Tibial artery (tissue), 4 donors: ENCODE data around the gene HTR7.

Source experiments
- DNase-seq, 2 donors: peaks; one replicate each; pipeline ENCODE4 v3.0.0-alpha.2; 2019
- H3K27ac ChIP-seq, 2 donors: fragments of 200-600 bp; sonication (generic) in 1 of 2; 1 replicate in 1 of 2; 2 replicates in 1 of 2; pipeline ENCODE4 v1.5.1; 2018 to 2019; ENCODE audit warnings: mild to moderate bottlenecking in 1 of 2
- H3K27me3 ChIP-seq, 2 donors: fragments of 200-600 bp; sonication (generic) in 1 of 2; one replicate each; pipeline versions ENCODE4 v1.5.1 to v1.6.0; 2016 to 2019
- H3K36me3 ChIP-seq, 3 donors: fragments of 200-600 bp; sonication (generic) in 2 of 3; one replicate each; pipeline ENCODE4 v1.5.1; 2016 to 2019; ENCODE audit warnings: mild to moderate bottlenecking in 2 of 3
- H3K4me1 ChIP-seq, 4 donors: fragments of 200-600 bp; sonication (generic) in 2 of 4; 1 replicate in 3 of 4; 2 replicates in 1 of 4; pipeline ENCODE4 v1.5.1; 2016 to 2019
- H3K4me3 ChIP-seq, 2 donors: fragments of 200-600 bp; sonication (generic) in 1 of 2; 1 replicate in 1 of 2; 2 replicates in 1 of 2; pipeline ENCODE4 v1.5.1; 2018 to 2019; ENCODE audit warnings: mild to moderate bottlenecking in 2 of 2
- H3K9me3 ChIP-seq, 3 donors: fragments of 200-600 bp; sonication (generic) in 1 of 3; one replicate each; pipeline ENCODE4 v1.5.1; 2016 to 2019
- CTCF ChIP-seq, 2 experiments: fragments of 200-600 bp in 1 of 2; fragments of 450-650 bp in 1 of 2; IDR thresholded peaks; one replicate each; pipeline ENCODE4 v1.5.1; 2017 to 2019; ENCODE audit warnings: antibody characterized with exemption in 2 of 2, mild to moderate bottlenecking in 1 of 2, moderate library complexity in 1 of 2
- intact Hi-C: fragments of 100-400 bp; cut with DNase I; formaldehyde crosslinking; loops from one replicate; pipeline ENCODE4 v1.15.0; 2023; ENCODE audit warnings: low total_unique reads

The HTR7 gene

GRCh38 chr10:90751107-90751997 lies 106.5 kb downstream of the HTR7 start:
- peaks cover 0 to 2% of the 10 kb centered on the region in 2 donors for H3K27me3 ChIP-seq
- H3K4me3 ChIP-seq, result no peak overlapping the region
- no peaks in the 10 kb centered on the region for H3K36me3 ChIP-seq
- intact Hi-C loops, result loop anchor here (5.0 kb wide), 1 partner anchor 111 kb away; no protein-coding TSS in a partner anchor
- H3K9me3 ChIP-seq, result no peaks in the 10 kb centered on the region
- no peak overlapping the region for H3K27ac ChIP-seq
- no peaks in the 10 kb centered on the region for H3K4me1 ChIP-seq
- peak; percentile 57 to 60 for TF ChIP-seq CTCF (IDR thresholded peaks at IDR 0.05)
- peak in 1 of 2 donors; percentile 38 for DNase-seq

GRCh38 chr10:90746829-90747228 lies 111.0 kb downstream of the HTR7 start:
- TF ChIP-seq CTCF (IDR thresholded peaks at IDR 0.05), result no peak
- H3K4me3 ChIP-seq, result no peak overlapping the region
- intact Hi-C loops, result no loop called here
- DNase-seq, result no peak
- H3K9me3 ChIP-seq, result no peaks in the 10 kb centered on the region
- no peaks in the 10 kb centered on the region for H3K4me1 ChIP-seq
- H3K36me3 ChIP-seq, result no peaks in the 10 kb centered on the region
- H3K27ac ChIP-seq, result no peak overlapping the region
- peaks cover 0 to 2% of the 10 kb centered on the region in 2 donors for H3K27me3 ChIP-seq

GRCh38 chr10:90745565-90745964 lies 112.3 kb downstream of the HTR7 start:
- no peak for DNase-seq
- H3K36me3 ChIP-seq, result no peaks in the 10 kb centered on the region
- TF ChIP-seq CTCF (IDR thresholded peaks at IDR 0.05), result no peak
- H3K9me3 ChIP-seq, result no peaks in the 10 kb centered on the region
- H3K27me3 ChIP-seq, result no peaks in the 10 kb centered on the region
- H3K4me3 ChIP-seq, result no peak overlapping the region
- no peak overlapping the region for H3K27ac ChIP-seq
- H3K4me1 ChIP-seq, result no peaks in the 10 kb centered on the region
- intact Hi-C loops, result no loop called here

GRCh38 chr10:90743291-90743690 lies 114.5 kb downstream of the HTR7 start:
- Histone ChIP-seq H3K36me3 (no peaks in the 10 kb centered on the region), H3K4me1 (no peaks in the 10 kb centered on the region), H3K27me3 (no peaks in the 10 kb centered on the region), H3K4me3 (no peak overlapping the region), H3K27ac (no peak overlapping the region), H3K9me3 (no peaks in the 10 kb centered on the region)
- no peak for TF ChIP-seq CTCF (IDR thresholded peaks at IDR 0.05)
- intact Hi-C loops, result no loop called here
- no peak for DNase-seq

GRCh38 chr10:90741926-90742565 lies 115.8 kb downstream of the HTR7 start:
- H3K4me1 ChIP-seq, result no peaks in the 10 kb centered on the region
- no peak for DNase-seq

More at GRCh38 chr10:90741926-90742565, 115.8 kb downstream of the HTR7 start:
- H3K27ac ChIP-seq, result no peak overlapping the region
- H3K36me3 ChIP-seq, result no peaks in the 10 kb centered on the region
- no peak for TF ChIP-seq CTCF (IDR thresholded peaks at IDR 0.05)
- no peak overlapping the region for H3K4me3 ChIP-seq
- H3K9me3 ChIP-seq, result no peaks in the 10 kb centered on the region
- intact Hi-C loops, result no loop called here
- no peaks in the 10 kb centered on the region for H3K27me3 ChIP-seq
